HG03457 (cell line): Measurements from ENCODE around the gene C17orf114.

Source experiments
- ATAC-seq: cut with Tn5 transposase; IDR thresholded peaks from one replicate; pipeline ENCODE4 v1.9.1; 2021; ENCODE audit warnings: moderate number of reproducible peaks; ENCODE audit not compliant: unreplicated experiment

The C17orf114 gene

DNA sequence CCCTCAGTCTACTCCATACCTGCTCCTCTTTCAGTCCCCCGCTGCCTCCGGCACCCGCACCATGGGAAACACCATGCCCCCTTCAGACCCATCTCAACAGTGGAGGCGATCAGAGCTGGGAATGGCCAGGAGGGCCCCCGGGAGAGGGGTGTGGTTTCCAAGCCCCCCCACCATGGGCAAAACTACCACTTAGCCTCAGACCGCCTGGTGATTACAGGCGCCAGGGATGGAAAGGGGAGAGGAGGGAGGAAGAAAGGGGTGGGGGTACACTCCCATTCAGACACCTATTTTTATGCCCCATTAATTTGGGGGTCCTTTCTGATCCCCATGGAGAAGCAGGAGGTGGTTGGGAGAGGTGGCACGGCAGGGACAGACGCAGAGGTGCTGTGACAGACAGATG, at the start of gene C17orf114:
Gene C17orf114, minus strand, starts transcription at position 101 of the 400 bp plus-strand sequence.
- ATAC-seq, result no peak

DNA sequence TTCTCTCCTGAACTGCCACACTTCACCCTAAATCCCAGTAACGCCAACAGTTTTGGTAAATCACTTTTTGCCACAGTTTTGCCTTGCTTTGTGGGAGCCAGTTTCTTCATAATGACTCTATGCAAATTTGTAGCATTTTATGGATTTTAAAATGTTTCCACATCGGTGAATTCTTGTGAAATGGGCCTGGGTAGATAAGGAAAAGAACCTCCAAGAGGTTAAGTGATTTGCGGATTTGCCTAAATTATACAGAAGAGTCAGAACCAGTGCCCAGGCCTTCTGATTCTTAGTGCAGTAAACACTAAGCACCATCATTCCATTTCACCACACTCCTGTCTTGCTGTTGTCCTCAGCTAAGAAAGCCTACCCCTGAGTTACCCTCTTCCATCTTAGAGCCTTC, 49.0 kb upstream of the C17orf114 start:
- ATAC-seq, result no peak

DNA sequence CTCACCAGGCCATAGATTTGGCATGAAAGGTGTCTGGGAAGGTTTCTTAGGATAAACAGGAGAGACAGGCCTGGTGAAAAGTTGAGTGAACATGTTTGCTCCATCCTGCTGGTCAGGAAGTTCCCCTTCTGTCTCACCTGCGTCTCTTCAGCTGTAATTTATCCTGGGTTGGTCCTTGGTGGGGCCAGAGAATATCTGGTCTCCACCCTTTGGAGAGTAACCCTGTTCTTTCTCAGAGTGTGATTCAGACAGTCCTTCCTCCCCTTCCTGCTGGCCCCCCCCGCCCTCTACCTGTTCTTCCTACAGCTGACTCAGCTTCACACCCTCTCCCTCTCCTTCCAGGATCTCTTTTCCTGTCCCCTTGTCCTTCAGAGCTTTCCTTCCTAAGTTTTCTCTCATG, 48.1 kb upstream of the C17orf114 start:
- no peak for ATAC-seq

DNA sequence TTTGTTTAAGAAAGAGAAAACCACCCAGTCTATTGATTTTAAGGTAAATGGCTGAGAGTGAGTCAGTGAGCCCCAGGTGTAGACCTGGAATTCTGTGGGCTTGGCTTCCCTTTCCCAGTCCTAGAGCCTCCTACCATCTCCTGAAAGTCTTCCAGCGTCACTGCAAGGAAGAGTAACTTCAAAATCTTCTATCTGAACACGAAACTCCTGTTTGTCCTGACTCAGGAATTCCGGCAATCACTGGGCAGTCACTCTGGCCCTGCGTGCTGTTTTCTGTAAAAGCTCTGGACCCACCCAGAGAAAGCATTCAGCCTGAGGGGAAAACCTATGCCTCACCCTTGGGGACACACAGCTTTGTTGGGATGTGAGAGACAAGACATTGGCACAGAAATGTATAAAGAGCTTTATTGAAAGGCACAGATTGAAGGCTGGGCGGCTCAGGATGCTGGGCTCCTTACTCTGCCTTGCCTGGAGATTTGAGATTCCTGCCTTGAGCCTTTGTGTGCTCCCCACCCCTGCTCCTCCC, 46.9 kb upstream of the C17orf114 start:
- no peak for ATAC-seq

DNA sequence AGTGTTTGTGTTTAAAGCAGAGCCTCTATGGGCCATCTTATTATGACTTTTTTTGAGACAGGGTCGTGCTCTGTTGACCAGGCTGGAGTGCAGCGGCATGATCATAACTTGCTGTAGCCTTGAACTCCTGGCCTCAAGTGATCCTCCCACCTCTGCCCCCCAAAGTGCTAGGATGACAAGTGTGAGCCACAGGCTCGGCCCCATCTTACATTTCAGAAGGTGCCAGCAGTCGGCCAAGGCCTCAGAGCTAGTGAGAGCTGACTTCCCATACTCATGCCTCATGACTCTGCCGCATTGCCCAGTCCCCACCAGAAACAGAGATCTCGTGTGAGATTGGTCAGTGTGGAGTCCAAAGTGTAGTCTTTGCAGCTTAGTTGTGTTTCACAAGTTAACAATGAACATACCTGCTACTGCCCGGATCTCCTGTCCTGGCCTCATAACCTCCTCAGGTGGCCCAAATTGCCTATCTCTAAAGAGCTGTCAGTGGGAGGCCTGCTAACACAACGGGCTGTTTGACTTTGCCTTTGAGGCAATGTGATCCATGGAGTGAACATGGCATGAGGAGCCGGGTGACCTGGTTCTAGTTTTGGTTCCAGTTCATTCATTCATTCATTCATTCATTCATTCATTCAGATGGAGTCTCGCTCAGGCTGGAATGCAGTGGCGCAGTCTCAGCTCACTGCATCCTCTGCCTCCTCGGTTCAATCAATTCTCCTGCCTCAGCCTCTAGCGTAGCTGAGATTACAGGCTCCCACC, 44.7 kb upstream of the C17orf114 start:
- ATAC-seq, result no peak

DNA sequence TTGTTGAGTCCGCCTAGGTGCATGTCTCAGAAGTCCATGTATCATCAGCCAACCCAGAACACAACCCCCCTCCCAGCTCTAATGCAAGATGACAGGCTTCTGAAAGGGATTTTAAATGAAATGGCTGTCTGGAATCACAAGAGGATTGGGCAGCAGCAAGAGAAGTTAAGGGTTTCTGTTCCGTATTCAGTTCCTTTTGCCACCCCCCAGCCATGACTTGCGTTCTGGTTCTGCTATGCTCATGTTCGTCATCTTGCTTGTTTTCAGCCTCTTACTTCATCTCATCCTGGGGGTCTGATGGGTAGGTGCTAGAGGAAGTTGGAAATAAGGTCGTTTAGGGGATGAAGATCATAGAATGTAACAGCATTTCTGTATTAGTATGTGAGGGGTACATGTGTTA, 43.0 kb upstream of the C17orf114 start:
- no peak for ATAC-seq

DNA sequence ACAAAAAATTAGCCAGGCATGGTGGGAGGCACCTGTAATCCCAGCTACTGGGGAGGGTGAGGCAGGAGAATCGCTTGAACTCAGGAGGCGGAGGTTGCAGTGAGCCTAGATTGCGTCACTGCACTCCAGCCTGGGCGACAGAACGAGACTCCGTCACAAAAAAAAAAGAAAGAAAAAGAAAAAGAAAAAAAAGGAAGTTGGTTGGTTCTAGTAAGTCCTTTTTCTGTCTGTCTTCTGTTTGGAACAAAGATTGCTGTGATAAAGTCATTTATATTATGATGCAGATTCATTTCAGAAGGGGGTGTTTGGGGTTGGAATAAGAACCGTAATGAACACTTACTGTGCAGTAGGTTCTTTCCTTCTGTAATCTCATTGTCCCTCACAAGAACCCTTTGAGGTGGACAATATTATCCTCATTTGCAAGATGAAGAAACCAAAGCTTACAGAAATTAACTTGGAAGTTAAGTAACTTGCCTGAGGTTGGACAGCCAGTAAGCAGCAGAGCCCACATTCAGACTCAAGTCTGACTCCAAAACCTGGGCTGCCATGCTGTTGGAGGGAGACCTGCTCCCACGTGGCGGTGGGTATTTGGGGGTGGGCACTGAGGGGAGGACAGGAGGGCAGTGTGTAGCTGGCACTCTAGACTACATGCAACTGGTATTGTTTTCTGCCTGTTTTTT, 41.3 kb upstream of the C17orf114 start:
- no peak for ATAC-seq

DNA sequence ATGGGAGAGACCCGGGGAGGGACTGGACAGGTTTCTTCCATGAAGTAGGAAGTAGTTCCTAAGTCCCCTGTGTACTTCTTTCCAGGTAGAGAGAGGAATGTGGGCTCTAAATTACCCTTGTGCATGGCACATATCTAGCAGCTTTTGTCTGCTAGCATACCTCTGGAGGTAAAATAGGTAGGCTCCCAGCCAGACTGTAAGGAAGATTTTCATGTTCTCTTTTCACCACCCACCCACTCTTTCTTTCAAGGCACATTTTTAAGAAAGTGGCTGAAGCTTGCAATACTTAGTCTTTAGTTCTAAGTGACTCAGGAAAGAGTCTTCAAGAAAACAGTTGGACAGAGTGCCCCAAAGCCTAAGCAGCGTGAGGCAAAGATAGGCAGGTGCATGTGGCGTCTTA, 40.2 kb upstream of the C17orf114 start:
- no peak for ATAC-seq

DNA sequence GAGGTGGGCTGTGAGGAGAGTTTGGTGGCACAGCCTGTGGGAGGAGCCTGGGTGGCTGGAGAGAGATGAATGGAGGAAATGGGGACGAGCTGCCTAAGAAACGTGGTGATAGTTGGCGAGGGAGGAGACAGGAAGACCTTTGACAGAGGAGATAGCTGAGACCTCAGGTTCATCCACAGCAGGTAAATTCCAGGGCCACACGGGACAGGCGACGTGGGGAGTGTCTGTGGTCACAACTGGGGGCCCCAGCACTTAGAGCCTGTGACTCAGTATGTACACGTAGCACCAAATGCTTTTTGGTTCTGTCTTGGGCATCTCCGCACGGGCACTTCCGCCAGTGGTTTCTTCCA, 38.7 kb upstream of the C17orf114 start:
- no peak for ATAC-seq

DNA sequence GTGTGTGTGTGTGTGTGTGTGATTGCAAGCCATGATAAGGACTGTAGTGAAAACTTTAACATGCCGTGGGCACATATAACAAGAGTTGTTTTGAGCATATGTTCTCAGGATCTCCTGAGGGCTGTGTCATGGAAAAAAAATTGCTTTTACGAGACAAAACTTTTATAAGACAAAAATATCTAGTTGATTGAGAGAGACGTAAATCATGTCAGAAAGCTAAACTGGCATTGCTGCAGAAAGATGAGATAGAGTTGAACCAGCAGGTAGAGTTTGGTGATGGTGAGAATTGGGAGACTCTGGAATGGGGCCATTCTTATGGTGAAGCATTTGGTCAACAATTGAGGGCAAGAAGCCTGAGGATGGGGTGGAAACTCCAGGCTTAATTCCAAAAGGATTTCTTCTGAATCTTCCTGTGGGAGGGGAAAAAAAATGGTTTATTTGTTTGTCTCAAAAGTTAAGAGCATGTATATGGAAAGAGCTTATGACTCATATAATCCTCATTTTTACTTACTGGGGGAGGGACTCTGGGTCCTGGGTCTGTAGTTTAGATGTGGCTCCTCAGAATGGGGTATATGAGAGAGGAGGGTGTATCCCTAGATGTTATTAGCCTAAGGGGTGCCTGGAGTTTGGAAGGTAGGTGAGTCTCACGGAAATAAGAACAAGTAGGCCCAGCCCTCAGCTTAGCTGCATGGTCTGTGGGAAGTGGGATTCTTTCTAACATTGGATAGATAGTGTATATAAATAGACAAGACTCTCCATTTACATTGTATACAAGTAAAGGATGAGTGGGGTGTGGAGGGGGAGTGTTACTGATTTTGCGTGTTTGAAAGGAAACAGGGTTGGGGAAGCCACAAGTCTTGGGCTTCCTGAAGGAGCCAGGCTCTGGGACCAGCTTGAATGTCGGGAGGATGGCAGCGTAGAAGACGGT, 38.1 kb upstream of the C17orf114 start:
- no peak for ATAC-seq

DNA sequence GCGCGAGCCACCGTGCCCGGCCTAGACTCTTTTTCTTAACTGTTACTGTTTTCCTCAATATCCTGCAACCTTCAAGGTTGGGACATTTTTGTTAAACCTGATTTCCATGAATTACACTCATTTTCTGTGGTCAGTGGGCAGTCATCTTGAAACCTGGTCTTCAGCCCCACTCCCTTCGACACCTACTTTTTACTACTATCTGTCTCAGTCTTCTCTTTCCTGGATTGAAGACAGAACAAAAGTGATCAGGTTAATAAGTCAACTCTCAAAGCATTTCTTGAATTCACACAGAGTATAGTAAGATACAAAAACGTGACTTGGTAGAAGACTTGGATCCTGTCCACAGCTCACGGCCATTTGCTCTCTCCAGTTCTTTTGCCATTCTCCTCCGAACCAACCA, 37.1 kb upstream of the C17orf114 start:
- no peak for ATAC-seq

DNA sequence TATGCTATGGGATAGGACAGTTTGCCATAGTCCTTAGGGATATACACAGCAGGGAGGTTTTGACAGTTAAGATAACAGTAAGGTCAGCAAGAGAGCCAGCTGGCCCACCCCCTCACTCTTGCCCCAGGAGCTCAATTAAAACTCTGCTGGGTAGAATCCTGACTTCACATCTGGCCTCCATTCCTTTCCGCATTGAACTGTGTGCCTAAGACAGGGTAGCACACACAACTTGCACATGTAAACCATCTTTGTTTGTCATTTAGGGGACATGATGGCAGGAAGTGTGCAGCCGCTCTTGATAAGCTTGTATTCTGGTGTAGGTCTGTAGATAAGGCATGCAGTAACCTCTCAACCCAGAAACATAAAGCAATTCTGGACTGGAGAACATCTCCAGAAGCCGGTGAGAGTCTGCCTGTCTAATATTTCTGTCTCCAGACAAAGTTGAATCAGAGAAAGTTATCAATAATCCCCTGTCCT, 36.2 kb upstream of the C17orf114 start:
- ATAC-seq, result no peak

DNA sequence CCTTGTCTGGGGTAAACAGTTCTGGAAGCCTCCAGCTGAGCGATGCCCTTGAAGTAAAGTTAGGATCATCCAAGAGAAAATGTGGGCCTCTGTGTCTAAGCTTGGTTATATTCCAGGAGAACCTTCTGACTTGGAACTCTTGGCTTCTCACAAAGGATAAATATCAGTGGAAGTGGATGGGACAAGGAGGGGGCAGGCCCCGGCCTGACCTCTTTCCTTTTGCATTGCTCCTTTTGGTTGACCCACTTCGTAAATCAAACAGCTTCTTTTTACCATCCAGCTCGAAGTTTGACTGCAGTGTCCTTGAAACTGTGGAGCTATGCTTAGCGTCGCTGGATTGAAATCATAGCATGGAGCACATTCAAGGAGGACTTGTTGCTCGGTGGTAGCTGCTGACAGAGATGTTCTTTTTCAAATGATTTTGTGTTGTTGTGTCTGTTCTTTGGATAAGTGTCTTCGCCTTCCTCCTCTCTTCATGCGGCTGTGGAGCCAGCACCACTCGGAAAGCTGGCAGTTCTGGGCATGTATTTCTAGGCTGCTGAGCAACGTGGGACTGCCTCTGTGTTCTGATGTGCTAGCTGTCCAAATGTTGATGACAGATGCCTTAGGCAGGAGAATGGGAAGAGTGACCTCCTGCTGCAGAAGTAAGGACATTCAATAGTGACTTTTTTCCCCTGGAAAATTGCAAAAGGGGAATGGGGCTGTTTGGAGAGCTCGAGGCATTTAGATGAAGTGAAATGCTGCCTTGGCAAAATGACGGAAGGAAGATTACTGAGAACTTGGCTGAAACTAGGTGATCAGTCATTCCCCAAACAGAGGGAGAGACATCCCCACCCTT, 35.6 kb upstream of the C17orf114 start:
- ATAC-seq, result no peak

DNA sequence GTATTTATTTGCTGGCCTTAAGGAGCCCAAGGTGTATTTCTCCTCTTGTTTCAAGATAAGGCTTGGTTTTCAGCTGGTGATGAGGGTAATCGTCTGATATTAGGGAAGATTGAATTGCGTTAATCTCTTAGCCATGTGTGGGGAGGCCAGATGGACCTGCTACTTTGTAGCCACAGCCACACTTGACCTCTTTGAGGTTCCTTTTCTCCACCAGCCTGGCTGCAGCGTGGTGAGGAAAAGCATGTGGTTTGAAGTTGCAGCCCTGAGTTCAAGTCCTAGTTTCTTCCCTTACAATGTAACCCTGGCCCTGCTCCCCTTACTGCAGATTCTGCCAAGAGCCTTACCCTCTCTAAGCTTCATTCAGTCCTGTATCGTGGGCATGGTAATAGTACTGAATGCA, 34.1 kb upstream of the C17orf114 start:
- no peak for ATAC-seq

DNA sequence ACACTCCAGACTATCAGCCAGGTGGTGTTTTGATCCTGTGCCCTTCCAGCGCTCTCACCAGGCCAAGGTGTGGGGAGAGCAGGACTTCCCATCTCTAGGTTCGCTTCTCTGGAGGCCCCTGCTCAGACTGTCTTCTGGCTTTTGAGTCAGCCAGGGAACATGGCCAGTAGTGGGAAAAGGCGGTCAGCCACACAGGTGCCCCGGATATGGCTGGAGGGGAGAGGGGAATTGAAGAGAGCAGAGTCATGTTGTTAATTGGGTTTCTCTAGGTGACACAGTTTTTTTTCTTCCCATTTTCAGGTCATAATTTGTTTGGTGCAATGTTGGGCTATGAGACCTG, 32.5 kb upstream of the C17orf114 start:
- ATAC-seq, result no peak

DNA sequence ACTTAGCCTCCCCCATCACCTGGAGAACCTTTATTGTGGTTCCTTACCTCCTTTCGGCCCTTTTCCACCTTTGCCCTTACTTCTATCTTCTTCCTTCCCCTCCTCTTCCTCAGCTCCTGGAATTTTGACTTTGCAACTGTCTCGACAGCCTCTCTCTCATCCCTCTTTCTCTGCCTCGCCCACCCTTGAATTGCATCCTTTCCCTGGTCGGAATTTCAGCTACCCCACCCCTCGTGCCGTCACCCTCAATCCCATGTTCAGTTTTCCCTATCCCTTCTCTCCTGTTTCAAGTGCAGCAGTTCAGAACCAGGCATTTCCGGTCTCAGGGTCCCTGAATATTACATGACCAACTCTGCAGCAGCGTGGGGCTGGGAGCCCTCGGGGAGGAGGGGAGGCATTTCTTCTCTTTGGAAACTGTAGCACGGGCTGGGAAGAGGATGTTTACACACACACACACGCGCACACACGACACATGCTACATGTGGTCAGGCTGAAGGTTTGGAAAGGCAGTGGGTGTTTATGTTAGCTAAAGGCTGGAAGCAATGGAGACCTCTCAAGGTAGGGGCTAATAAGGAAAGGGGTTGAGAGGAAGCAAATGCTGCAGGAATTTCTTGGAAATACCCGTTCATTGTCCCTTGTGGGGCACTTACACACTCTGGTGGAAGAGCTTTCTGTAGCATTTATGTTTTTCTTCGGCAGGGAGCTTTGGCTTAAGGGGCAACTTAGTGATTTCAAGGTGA, 32.0 kb upstream of the C17orf114 start:
- ATAC-seq, result no peak

DNA sequence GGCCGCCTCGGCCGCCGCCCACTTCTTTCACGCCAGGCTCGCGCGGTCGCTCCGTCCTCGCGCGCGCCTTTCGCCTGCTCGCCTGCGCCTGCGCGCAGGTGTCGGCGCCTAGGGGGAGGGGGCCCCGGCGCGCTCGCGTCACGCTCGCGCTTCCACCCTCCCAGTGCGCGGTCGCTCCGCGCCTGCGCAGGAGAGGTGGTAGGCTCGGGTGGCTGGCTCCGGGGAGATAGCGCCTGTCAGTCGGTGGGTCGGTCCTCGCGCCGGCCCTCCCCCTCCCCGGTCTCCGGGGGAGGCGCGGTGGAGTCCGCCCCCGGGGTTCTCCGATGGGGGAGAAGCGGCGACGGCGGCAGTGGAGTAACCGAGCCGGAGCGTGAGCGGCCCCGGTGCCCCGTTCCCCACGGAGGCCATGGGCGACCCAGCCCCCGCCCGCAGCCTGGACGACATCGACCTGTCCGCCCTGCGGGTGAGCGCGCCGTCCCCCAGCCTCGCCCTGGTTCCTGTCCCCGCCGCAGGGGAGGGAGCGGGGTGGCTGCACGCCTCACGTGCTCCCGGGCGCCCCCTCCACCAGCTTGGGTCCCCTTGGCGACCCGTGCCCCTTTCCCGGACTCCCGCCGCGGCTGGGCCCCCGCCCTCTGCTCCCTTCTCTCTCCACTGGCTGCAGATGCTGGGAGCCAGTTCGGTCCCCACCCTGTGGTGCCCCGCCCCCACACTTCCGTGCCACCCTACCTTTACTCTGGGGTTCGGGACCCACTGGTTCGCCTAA, 31.2 kb upstream of the C17orf114 start, which contains the start of gene MINK1:
Gene MINK1, plus strand, starts transcription at position 163 of the 763 bp plus-strand sequence. Its CDS starts 244 bp downstream, at position 407.
- ATAC-seq, result peak; percentile 85

DNA sequence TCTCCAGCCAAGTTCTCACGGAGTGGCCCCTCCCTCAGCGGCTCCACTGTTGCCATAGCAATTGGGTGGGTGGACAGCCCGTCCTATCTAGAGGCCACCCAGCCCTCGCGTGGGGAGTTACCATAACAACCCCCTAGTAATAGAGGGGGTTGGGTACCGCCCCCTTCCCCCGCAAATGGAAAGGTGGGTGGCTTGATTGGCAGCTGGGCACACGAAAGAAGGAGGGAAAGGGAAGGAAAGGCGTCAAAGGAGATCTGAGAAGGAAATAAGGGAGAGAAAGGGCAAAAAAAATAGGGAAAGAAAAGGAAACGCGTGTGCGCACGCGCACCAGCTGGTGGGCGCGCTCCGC, 30.7 kb upstream of the C17orf114 start:
- ATAC-seq, result peak; percentile 5

DNA sequence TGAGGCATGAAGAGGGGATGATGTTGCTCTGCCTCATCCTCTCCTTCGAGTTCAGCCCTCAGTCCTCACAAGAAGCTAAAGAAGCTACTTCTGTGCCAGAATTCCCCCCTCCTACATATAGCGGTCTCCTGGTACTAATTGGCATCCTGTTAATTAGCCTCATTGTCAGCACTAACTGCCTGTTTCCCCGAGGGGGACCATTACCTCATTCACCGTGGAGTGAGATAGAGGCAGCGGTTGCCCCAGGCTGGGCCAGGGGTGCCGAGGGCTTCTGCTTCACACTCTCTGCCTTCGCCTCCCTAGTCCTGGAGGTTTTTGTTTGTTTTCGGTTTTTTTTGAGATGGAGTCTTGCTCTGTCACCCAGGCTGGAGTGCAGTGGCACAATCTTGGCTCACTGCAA, 25.3 kb upstream of the C17orf114 start:
- ATAC-seq, result no peak
